ENCODE data around the gene VPREB1.
"Not testable (repeated sequence)": the region's sequence is repeated elsewhere in the genome, so short reads cannot be mapped to it uniquely, and the experiment has no call there.

Gene VPREB1

DNA sequence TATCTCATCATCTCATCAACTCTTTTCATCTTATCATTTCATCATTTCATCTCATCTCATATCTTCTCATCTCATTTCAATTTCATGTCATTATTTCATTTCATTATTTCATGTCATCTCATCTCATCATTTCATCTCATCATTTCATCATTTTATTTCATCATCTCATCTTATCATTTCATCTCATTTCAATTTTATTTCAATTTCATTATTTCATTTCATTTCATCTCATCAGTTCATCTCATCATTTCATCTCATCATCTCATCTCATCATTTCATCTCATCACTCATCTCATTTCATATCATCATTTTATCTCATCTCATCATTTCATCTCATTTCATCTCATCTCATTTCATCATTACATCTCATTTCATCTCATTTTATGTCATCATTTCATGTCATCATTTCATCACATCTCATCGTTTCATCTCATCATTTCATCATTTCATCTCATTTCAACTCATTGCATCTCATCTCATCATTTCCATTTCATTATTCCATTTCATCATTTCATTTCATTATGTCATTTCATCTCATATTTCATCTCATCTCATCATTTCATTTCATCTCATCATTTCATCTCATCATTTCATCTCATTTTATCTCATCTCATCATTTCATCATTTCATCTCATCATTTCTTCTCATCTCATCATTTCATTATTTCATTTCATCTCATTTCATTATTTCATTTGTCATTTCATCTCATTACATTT, 42.0 kb downstream of the VPREB1 start:
- not testable (repeated sequence) for H3K27ac ChIP-seq; H3K36me3 ChIP-seq (ENCODE audit: insufficient read depth, low read length); H3K9me3 ChIP-seq (ENCODE audit: low read depth, low read length); H3K4me3 ChIP-seq; DNase-seq (ENCODE audit: low read depth, low spot score); H3K9ac ChIP-seq (ENCODE audit: insufficient read length)

DNA sequence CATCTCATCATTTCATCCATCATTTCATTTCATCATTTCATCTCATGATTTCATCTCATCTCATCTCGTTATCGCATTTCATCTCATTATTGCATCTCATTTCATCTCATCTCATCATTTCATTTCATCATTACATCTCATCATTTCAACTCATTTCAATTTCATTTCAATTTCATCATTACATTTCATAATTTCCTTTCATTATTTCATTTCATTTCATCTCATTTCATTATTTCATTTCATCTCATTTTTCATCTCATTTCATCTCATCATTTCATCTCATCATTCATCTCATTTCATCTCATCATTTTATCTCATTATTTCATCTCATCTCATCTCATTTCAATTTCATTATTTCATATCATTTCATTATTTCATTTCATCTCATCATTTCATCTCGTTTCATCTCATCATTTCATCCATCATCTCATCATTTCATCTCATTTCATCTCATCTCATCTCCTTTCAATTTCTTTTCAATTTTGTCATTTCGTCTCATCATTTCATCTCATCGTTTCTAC, 42.6 kb downstream of the VPREB1 start:
- H3K4me3 ChIP-seq; H3K27ac ChIP-seq; DNase-seq (ENCODE audit: low read depth, low spot score); H3K36me3 ChIP-seq (ENCODE audit: insufficient read depth, low read length); H3K9me3 ChIP-seq (ENCODE audit: low read depth, low read length); H3K9ac ChIP-seq (ENCODE audit: insufficient read length): not testable (repeated sequence)

DNA sequence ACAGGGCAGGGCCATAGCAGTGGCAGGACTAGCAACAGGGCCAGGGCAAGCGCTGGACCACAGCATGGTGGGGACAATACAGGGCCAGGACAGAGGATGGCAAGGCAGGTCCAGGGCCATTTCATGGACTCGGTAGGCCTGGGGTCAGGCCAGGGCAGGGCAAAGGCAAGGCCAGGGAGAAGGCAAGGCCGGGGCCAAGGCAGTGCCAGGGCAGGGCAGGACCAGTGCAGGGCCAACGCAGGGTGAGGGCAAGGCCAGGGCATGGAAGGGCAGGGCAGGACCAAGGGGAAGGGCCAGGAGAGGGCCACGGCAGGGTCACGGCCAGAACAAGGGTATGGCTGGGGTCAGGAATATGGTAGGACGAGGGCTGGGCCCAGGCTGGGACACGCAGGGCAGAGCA, 45.1 kb downstream of the VPREB1 start:
- H3K36me3 ChIP-seq (ENCODE audit: insufficient read depth, low read length), result not testable (repeated sequence)

DNA sequence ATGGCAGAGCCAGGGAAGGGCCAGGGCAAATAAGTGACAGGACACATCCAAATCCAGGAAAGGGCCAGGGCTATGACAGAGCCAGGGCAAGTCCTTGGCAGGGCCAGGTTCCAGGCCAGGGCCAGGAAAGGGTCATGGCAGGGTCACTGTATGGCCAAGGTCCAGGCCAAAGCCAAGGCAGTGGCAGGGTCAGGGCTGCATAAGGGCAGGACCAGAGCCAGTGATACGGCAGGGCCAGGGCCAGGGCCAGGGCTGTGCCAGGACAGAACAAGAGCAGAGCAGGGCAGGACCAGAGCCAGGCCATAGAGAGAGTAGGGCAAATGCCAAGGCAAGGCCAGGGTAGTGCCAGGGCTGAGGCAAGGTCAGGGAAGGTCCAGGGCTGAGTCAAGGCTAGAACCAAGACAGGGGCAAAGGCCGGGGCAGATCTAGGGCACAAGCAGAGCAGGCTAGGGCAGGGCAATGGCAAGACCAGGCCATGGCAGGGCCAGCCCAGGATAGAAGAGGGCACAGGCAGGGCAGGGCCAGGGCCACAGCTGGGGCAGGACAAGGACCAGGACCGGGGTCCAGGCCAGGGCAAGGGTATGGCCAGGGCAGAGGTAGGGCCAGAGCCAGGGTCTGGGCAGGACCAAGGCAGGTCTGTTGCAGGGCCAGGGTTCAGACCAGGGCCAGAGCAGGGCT, 46.7 kb downstream of the VPREB1 start:
- H3K4me3 ChIP-seq; H3K9me3 ChIP-seq (ENCODE audit: low read depth, low read length); H3K9ac ChIP-seq (ENCODE audit: insufficient read length); DNase-seq (ENCODE audit: low read depth, low spot score); H3K27ac ChIP-seq; H3K36me3 ChIP-seq (ENCODE audit: insufficient read depth, low read length): not testable (repeated sequence)

More for the DNA sequence above, 45.1 kb downstream of the VPREB1 start:
- not testable (repeated sequence) for DNase-seq (ENCODE audit: low read depth, low spot score); H3K4me3 ChIP-seq; H3K9ac ChIP-seq (ENCODE audit: insufficient read length); H3K27ac ChIP-seq; H3K9me3 ChIP-seq (ENCODE audit: low read depth, low read length)

DNA sequence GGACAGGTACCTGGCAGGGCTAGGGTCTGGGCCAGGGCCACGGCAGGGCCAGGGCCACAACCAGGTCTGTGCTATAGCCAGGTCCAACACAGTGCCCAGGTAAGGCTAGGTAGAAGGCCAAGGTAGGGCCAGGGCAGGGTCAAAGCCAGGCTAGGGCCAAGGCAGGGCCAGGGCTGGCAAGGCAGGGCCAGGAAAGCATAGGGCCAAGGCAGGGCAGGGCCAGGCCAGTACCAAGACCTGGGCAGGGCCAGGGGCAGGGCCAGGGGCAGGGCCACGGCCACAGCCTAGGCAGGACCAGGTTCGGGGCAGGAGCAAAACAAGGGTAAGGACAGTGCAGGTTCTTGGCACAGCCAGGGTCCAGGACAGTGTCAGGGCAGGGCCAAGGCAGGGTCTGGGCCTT, 48.1 kb downstream of the VPREB1 start:
- not testable (repeated sequence) for H3K4me3 ChIP-seq; H3K9me3 ChIP-seq (ENCODE audit: low read depth, low read length)

DNA sequence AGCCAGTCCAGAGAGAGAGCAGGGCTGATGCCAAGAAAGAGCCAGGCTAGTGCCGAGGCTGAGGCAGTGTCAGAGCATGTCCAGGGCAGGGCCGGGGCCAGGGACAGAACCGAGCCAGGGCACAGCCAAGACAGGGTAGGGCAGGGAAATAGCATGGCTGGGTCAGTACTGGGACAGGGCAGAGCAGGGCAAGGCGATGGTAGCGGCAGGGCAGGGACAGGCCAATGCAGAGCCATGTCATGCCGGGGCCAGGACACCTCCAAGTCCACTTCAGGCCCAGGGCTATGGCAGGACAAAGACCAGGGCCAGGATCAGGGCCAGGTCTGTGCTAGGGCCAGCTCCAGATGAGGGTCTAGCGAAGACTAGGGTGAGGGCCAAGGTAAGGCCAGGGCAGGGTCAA, 48.9 kb downstream of the VPREB1 start:
- not testable (repeated sequence) for H3K36me3 ChIP-seq (ENCODE audit: insufficient read depth, low read length); DNase-seq (ENCODE audit: low read depth, low spot score); H3K9ac ChIP-seq (ENCODE audit: insufficient read length); H3K4me3 ChIP-seq; H3K9me3 ChIP-seq (ENCODE audit: low read depth, low read length); H3K27ac ChIP-seq

More for the DNA sequence above, 48.1 kb downstream of the VPREB1 start:
- not testable (repeated sequence) for H3K9ac ChIP-seq (ENCODE audit: insufficient read length); DNase-seq (ENCODE audit: low read depth, low spot score); H3K27ac ChIP-seq; H3K36me3 ChIP-seq (ENCODE audit: insufficient read depth, low read length)

DNA sequence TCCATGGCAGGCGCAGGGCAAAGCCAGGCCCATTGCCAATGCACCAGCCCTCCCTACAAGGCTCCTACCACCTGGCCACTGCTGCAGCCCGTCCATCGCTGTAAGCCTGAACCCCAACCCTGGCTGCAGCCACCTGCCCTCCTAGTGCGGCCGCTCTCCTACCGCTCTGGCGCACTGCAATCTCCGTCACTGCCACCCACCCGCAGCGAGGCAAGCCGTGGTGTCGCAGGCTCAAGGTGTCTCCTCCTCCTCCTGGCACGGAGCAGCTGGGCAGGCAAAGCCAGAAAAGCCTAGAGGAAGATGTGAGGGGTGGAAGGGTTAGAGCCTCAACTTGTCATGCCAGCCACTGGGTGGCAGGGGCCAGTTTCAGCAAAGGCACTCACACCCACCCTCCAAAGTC, 50.1 kb downstream of the VPREB1 start:
- not testable (repeated sequence) for H3K27ac ChIP-seq; H3K9ac ChIP-seq (ENCODE audit: insufficient read length); H3K4me3 ChIP-seq; H3K9me3 ChIP-seq (ENCODE audit: low read depth, low read length); DNase-seq (ENCODE audit: low read depth, low spot score); H3K36me3 ChIP-seq (ENCODE audit: insufficient read depth, low read length)

All from SK-N-MC (cell line).